GM18868 (cell line): ENCODE data around the gene FGF1.

Source experiments
- ATAC-seq: cut with Tn5 transposase; IDR thresholded peaks from one replicate; pipeline ENCODE4 v1.9.1; 2021; ENCODE audit warnings: mild to moderate bottlenecking, moderate library complexity; ENCODE audit not compliant: unreplicated experiment

Gene FGF1

DNA sequence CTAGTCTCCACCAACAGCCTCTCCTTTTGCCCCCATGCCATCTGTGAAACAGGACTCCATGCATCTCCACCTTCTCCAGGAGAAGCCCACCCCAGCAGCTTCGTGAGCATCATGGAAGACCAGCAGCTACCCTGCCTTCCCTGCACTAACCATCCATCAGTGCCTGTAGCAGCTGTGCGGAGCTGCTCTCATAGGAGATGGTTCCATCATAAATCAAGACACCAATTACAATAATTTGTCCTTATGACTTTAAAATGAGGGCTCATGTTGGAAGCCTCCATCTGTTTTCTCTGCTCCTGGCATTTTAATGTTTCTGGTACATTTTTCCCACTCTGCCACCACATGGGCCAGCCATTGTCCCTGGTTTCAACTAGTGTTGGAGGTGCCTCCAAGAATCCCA, 69.9 kb downstream of the FGF1 start:
- no peak for ATAC-seq

DNA sequence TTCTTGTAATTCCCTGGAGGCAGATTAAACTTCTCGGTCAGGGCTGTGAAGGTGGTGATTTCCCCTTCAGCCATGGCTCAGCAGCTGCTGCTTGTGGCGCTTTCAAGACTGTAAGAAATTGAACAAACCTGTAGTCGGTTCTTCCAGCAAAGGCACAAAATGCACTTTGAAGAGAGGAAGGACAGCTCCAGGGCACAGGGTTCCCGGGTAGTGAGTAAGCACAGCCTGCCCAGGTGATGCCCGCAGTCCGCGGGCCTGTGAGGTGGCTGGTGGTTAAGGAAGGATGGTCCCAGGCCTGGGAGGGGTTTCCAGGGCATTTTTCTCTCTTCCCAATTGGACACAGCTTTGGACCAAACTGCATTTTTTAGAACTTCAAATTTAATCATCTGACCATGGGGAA, 71.8 kb downstream of the FGF1 start:
- ATAC-seq = no peak

DNA sequence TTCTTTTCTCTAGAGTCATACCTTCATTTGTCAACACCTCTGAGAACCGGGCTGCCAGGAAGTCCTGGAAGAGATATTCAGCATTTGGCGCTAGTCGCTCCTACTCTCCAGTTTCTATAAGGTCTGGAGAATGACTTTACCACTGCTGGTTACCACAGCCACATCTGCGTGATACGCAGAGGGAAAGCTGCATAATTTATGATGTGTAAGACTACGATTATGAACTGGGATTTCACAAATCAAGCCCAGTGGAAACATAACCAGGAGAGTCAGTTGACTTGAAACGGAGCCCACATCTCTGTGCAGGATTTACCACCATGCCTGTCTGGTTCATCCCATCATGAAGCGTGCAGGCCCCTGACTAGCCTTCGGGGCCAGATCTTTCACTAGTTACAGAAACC, 72.6 kb downstream of the FGF1 start:
- ATAC-seq = no peak

DNA sequence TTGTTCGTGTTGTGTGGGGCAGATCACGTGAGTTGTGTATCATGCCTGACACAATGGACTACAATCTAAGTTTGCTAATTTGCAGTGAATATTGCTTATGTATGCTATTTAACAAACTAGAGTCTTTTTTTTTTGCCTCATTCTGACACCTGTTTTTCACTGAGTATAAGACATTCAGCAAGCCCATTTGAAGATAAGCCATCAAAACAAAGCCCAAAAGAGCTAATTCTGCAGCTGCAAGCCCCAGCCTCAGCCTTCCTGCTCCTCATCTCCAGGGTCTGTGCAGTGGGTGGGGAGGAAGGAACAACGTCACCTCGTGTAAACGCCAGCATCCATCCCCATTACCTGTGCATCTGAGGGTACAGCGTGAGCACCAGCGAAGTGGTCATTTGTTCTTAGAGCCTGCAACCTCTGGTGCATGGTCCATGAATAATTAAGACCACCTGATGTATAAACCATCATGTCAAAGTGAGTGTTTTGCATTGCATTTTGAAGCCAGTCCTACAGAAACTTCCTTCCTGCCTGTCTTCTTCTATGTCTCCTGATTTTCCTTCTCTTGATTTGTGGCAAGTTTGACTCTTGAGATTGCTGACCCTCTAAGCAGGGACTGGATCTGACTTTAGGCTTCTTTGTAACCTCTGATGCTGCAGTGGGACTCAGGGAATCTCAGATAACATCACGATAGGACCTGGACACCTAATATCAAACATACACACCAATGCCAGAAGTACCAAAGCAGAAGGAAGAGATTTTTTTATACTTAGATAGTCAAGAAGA, 73.2 kb downstream of the FGF1 start:
- no peak for ATAC-seq

DNA sequence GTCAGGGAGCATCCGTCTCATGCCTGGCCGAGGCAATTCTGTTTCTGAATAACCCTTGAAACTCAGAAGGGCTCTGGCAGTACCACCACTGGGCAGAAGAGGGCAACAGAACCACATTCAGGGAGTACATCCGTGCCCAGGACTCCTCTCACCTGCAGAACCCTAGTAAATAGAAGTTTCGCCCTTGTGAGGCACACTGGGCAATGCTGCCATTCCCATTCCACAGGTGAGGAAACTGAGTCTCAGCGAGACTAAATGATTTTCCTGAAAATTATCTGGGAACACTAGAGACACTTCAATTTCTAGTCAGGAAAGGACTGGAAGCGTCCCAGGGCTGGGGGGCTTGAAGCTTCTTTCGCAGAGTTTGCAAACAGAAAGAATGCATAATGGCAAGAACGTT, 74.7 kb downstream of the FGF1 start:
- peak; percentile 98 for ATAC-seq

DNA sequence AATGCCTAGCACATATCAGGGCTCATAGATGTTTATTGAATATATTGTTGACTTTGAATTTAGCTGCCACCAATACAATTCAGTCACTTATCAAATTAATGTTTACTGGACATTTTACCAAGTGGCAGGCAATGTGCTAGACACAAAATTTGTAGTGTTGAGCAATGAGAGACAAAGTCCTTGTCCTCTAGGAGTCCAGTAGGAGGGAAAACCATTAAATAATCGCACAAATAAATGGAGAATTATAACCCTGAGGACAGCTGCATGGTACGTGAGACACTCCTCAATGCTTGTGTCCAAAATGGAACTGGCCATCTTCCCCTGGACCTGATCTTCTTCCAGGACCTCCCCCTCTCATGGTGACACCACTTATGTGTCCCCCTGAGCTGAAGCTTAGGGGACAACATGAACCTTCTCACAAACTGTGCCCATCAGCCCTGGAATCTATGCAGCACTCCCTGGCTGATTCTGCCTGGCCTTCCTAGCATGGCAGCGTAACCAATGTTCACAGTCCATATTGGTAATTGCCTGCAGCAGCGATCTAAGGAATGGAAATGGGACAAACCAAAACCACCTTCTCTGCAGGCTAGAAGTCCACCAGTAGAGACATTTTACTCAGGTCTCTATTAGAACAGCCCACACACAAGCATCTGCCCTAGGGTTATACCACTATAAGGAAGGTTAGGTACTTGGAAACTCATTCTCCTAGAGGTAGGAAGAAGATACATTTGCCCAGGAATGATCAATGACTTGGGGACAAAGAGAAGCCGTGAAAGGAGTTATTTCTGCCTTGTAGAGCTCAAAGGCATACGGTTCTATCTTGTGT, 75.5 kb downstream of the FGF1 start:
- peak; percentile 10 for ATAC-seq

DNA sequence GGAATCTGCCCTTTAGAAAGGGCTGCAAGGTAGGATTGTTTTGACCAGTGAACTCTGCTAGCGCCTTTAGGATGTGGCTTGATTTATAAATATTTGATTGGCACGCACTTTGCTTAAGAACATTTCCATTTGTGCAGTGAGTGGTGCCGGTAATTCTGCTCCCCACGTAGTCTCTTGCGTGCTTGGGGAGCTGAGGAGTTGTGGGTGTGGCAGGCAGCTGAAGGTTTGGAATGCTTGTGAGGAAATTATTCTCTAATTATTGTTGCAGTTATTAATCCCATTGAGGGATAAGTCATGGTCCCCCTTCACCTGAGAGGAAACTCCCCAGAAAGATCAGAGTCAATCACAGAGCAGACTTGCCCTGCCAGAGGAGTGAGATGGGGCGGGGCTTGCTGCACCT, 76.7 kb downstream of the FGF1 start:
- no peak for ATAC-seq

DNA sequence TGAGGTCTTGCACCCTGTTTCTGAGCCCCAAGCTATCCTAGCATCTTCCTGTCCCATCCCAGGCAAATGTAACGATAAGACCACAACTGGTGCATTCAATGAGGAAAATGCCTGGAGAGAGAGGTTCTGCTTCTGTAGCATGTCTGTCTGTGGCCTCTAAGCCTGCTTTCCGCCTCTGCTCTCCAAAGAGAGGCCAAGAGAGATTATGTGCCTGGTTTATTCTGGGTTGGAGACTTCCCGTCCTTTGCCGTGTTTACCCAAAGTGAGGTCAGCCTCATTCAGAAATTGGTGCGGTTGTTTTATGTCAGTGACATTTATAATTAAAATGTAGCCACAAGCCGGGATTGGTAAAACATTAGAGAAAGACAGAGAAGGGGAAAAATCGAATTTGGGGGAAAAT, 77.8 kb downstream of the FGF1 start:
- ATAC-seq = no peak

DNA sequence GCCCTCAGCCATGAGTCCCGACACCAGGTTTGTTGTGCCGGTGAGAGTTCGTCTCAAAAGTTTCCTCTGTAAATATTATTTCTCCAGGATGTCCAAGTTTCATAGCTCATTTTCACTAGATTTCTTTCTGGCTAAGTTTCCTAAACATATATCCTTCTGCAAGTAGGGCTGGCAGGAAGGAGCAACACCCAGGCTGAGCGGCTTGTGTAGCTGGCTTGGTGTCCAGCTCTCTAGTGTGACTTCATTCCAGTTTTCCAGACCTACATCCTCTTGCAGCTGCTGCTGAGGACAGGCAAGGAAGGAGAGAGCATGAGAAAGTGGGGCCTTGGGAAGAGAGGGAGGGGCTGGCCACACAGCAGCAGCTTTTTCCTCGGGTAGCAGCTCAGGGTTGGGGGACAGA, 80.3 kb downstream of the FGF1 start:
- ATAC-seq = no peak

DNA sequence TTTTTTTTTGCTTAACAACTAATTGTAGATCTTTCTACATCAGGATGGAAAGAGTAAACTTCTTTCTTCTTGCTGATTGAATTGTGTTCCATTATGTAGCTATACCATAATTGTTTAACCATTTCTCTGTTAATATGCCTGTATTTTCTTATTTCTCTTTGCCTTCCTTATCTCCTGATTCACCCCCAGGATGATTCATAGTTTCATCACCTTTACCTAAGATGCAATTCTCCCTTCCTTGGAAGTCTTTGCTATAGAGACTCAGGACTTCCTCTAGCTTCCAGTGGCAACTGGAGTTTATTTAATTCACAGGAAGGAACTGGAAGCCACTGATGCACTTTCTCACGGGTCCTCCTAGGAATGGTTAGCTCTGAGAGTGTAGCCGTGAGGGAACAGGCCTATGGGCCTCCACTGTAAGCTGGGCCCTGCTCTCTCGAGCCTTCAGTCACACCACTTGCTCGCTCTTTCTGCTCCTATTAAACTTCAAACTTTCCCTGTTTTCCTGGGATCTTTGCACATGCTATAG, 83.1 kb downstream of the FGF1 start:
- no peak for ATAC-seq

DNA sequence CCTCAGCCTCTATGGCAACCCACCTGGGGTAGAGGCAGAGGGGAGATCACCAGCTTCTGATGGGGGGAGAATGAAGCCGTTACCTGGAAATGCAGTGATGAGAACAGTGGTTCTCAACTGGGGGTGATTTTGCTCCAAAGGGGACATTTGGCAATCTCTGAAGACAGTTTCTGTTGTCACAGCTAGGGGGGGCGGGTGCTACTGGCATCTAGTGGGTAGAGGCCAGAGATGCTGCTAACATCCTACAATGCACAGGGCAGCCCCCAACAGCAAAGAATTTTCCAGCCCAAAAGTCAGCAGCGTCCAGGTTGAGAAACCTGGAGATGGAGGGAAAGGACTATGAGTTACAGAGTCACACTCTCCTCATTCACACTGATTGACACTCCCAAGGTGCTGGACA, 84.5 kb downstream of the FGF1 start:
- ATAC-seq = no peak

DNA sequence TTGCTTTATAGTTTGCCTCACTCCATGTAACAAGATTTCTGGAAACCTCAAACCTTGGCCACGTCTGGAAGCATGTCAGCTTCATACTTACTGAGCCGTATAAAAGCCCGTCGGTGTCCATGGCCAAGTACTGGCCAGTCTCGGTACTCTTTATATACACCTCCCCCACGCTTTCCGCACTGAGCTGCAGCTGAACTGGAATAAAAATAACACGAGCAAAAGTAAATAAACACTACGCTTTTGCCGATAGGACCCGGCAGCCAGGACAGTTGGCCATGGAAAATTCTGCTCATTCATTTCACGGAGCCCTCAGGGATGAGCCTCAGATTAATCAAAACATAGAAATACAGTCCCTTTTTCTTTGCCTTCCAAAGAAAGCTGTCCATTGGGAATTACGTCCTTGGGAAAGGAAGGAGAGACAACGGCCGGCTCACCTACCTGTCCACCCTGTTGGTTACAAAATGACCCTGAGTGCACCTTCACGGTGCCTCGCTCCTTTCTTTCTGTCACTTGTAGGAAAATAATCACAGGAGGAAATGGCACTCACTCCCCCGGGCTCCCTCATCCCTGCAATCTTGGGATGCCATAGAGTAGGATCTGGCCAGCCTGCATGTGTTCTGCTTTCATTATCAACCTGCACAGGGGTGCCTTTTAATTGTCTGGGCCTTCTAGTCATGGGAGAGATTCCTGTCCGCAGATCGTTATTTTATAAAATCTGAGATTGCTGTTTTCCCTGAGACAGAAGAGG, 85.1 kb downstream of the FGF1 start:
- ATAC-seq = no peak

DNA sequence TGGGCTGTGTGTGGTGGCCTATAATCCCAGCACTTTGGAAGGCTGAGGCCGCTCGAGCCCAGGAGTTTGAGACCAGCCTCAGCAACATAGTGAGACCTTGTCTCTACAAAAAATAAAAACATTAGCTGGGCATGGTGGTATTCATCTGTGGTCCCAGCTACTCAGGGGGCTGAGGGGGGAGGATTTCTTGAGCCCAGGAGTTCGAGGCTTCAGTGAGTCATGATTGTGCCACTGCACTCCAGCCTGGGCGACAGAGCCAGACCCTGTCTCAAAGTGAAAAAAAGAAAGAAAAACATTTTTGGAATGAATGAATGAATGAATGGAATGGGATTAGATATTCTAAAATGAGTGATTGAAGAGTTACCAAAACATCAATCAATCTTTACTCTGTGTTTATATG, 85.8 kb downstream of the FGF1 start:
- ATAC-seq = no peak

DNA sequence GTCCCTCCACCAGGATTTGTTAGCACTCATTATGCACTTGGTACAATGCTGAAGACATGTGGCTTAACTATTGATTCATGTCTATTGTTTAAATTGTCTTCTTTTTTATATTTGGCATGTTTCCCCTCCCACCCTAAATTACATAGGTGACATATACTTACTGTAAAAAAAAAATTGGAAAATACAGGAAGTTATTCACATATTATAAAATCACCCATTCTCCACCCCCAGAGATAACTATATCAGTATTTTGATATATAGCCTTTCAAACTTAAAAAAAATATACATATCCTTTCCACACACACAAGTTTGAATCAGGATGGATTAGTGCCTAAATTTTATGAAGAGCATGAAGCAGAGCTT, 87.6 kb downstream of the FGF1 start:
- ATAC-seq = no peak

DNA sequence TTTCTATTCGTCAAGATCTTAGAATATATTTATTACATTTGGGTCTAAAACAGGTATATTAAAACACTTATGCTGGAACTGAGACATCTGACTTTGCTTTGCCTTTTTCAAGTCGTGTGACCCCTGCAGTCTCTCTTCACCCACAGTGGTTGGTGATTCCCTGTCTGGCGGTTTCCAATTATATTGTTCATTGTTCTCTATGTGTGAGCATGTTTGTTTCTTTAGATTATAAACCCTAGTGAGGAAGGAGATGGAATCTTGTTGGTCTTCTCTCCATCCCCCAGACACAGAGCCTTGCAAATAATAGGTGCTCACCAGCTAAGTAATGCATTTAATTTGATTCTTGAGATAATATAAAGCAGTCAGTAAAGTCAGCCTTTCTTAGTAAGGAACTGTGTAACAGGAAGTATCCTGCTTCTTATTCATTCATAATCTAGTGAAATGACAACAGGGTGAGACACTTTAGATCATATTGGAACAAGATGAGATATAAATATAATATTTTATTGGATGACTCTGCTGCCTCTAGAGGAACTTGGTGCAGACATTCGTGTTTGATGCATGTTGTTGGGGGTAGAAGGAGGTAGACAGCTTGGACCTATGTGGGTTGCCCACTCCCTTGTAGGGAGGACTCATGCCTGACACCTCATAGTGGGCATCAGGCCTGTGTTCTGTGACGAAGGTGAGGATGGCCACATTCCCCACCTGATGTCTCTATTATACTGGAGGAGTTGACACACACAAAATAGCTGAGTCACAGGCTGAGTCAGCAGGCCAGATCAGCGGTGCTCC, 88.1 kb downstream of the FGF1 start:
- no peak for ATAC-seq

DNA sequence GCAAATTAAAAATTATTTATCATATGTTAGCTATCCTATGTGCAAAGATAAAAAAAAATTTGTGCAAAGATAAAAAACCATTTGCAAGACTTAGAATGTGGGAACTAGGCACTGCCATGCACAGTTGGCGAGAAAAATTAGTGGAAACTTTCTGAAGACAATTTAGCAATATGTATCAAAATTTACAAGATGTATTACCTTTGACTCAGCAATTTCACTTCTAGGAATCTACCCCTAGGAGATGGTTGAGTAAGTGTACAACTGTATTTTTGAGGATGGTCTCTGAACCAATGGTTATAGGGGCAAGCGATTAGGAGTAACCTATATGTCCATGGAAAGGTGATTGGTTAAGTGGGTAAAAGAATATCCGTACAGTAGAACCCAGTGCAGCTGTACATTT, 88.9 kb downstream of the FGF1 start:
- ATAC-seq = no peak

DNA sequence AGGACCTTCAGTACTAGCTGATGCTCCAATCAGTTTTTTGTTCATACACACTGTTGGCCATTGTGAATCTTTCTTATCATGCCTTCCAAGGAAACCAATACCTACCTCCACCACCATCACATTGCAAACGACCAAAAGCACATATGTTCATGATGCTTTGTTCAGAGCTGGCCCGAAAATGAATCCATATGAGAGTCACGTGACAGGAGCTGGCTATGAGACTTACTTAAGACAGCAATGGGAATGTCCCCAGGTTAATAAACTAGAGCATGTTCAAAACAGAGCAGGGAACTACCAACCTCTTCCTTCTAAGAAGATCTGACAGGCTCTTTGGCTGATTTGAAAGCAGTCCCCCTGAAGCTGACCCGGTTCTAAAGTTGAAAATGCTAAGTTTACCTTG, 93.5 kb downstream of the FGF1 start:
- no peak for ATAC-seq

DNA sequence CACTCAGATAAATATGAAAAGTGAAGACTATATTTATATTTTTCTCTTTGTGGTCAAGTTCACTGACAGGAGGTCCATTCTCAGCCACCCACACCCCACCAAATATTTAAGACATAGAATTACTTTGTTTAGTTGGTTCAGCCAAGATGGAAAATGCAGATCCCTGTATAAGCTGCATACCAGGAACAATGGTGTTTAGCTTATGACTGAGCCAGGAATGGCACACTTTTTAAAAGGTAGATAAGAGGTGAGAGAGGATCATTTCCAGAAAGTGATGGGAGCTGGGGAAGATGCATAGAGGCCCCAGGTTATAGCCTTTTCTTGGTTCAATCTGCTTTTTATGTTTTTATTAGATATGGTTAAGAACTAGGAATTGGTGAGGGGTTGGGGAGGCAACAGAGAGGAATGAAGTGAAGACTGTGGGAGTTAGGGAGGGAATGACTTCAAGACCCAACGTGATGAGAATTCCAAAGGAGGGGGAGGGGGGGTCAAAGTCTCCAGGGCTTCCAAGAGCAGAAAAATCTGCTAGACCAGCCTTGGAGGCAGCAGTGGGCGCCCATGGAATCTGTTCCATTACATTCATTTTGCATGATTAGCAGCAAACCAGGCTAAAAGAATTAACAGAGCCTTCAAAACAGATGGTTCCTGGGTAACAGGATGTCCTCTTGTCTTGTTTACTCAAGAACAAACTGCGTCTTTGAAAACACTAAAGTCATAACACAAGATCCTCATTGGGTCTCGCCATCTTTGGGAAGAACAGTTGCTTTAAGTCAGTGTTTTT, 95.2 kb downstream of the FGF1 start:
- no peak for ATAC-seq

DNA sequence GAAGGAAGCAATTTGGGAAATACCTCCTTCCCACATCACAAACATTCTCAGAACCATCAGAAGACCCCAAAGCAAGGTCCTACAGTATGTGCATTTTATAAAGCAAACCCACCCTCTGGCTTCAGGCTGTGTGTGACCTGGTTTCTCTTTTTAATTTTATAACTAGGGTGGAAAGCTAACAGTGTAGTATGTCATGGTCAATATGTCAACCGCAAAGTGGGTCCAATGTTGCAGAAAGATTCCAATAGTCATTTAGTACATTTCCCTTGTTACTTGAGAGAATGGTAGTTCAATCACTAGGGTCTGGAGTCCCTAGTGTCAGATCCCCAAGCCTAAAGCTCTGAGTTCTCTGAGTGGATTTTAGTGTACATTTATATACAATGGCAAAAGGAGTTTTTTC, 96.2 kb downstream of the FGF1 start:
- no peak for ATAC-seq

DNA sequence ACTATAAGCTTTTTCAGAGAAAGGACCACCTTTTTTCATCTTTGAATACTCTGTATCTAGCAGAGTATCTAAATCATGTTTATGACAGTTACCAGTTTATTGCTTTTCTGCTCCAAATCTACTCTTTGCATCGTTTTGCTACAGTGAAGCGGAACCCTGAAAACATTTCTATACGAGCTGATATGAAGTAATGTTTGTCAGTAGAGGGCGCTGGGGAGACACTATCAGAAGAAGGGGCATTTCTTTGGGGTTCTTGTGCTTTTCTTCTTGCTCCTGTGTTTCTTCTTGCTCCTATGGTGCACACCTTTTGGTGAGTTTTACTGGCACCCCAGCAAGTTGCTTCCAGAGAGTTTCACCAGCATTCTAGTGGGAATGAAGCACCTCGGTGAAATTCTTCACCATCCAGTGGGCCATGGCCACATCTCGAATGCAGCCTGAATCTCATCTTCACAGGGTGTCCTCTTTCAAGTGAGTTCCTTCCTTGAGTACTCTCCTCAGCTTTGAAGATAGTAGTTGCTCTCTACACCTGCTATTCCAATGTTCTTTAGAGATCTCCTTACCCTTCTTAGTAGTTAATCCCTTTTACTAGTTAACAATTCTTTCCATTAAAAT, 98.4 kb downstream of the FGF1 start:
- no peak for ATAC-seq
